Activated T-helper 17 cell treated with anti-CD3 and anti-CD28 coated beads, Interleukin-2, amount 50 U/mL, for 72 hours (primary cell): Measurements from ENCODE around the gene MYO5A. TPM values are rescaled to one million over a fixed set of nuclear protein-coding genes. Genes with fewer than 3 reads are reported as not detected.
"Not testable (repeated sequence)": the region's sequence is repeated elsewhere in the genome, so short reads cannot be mapped to it uniquely, and the experiment has no call there.

Source experiments
- ATAC-seq: fragments of 150-1000 bp; cut with Tn5 transposase; replicated peaks from 2 replicates; pipeline ENCODE4 v1.10.0; 2021; ENCODE audit warnings: mild to moderate bottlenecking, moderate library complexity
- H3K27ac Mint-ChIP-seq: one replicate; pipeline ENCODE4 v1.8.0; 2022; ENCODE audit warnings: mixed read lengths
- H3K27me3 Mint-ChIP-seq: one replicate; pipeline ENCODE4 v1.8.0; 2022; ENCODE audit warnings: mixed read lengths
- H3K36me3 Mint-ChIP-seq: one replicate; pipeline ENCODE4 v1.8.0; 2022; ENCODE audit warnings: low read depth, mild to moderate bottlenecking, mixed read lengths
- H3K4me1 Mint-ChIP-seq: one replicate; pipeline ENCODE4 v1.8.0; 2022; ENCODE audit warnings: mixed read lengths
- H3K4me3 Mint-ChIP-seq: one replicate; pipeline ENCODE4 v1.8.0; 2022; ENCODE audit warnings: mild to moderate bottlenecking, mixed read lengths
- H3K9me3 Mint-ChIP-seq: one replicate; pipeline ENCODE4 v1.8.0; 2022; ENCODE audit warnings: mixed read lengths
- total RNA-seq, 2 donors: library from RNA; stranded (reverse); gene quantifications; one replicate each; pipeline ENCODE4 v1.2.3, GENCODE V29; 2022

MYO5A gene
- total RNA-seq, 2 donors from 2014 or later = 33.1 to 59.3 TPM

DNA sequence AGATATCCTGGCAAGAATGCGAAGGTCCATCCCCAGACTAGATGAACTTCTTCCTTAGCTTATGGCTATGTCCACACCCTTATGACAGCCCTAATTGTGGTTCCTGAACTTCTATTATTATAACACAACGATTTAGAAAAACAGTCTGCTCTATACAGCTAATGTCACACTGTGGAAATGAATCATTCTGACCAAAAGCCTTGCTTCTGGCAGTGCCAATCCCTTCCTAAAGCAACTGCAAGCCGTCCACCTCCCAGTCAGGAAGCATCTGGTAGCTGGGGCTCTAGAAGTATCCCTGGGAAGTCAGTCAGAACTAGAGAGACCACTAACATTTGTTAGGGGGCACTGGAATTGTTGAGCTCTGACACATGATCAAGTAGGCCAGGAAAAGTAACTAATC lies 45.0 kb downstream of the MYO5A start:
- Mint-ChIP-seq H3K4me1 (peaks cover 67% of the 10 kb centered on the region), H3K27ac (peak overlapping the region; percentile 74), H3K36me3 (no peaks in the 10 kb centered on the region), H3K27me3 (no peaks in the 10 kb centered on the region), H3K4me3 (peak overlapping the region; percentile 61), H3K9me3 (no peaks in the 10 kb centered on the region)
- peak; percentile 86 for ATAC-seq

DNA sequence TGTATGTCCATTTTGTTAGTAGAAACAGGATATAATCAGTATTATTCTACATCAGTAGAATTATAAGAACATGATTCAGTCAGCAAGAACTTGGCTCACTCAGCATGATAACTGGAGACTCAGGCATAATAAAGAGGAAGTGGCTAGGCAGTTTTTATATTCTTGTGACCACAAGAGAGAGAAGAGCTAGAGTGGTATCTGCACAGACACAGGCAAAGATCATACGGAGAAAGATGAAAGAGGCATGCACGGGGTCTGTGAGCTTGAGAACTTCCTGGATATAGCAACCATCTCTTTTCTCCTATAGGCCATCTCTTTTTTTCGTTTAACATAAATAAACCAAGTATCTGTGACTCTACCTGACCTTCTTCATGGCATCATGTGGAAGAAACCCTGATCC lies 46.8 kb downstream of the MYO5A start:
- no peaks in the 10 kb centered on the region for H3K27me3 Mint-ChIP-seq
- H3K4me3 Mint-ChIP-seq = peak overlapping the region; percentile 61
- no peaks in the 10 kb centered on the region for H3K9me3 Mint-ChIP-seq
- no peaks in the 10 kb centered on the region for H3K36me3 Mint-ChIP-seq
- peak; percentile 83 for ATAC-seq
- peak overlapping the region; percentile 74 for H3K27ac Mint-ChIP-seq
- peaks cover 64% of the 10 kb centered on the region for H3K4me1 Mint-ChIP-seq

DNA sequence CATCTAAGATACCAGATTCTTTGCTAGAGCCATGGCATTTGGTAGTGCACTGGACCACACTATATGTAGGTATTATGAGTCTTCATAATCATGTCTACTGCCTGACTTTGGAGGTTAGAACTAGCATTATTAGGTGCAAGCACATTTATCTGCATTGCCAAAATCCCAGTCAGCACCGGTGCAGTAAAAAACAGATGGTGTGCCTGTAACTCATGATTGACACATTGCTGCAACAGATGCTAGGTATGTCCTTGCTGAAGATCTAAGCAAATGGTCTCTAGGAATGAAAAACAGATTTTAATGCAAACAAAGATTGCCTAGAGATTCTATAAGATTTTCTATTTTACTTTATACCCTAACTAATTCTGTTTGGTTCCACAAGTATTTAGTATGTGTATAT lies 47.7 kb downstream of the MYO5A start:
- Mint-ChIP-seq H3K27ac (peak overlapping the region; percentile 74), H3K9me3 (no peaks in the 10 kb centered on the region), H3K36me3 (no peaks in the 10 kb centered on the region), H3K4me1 (peaks cover 57% of the 10 kb centered on the region), H3K4me3 (peak overlapping the region; percentile 61), H3K27me3 (no peaks in the 10 kb centered on the region)
- no peak for ATAC-seq

DNA sequence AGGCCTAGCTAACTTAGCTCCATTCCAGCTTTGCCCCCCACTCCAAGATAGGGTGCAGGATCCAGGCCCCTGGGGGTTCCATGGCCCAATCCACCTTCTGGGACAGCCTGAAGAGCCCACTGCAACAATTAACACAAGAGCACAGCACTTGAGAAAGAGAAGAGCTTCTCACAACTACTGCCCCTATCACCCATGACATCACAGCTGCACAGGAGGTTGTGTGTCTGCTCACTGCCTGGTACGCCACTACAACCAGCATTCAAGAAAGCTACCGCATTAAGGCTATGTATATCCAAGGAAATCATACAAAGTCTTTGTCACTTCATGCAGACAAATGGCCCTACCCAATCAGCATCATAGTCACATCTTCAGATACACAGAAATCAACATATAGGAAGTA lies 62.0 kb downstream of the MYO5A start:
- H3K27me3 Mint-ChIP-seq = no peaks in the 10 kb centered on the region
- H3K4me1 Mint-ChIP-seq = peaks cover 37% of the 10 kb centered on the region
- H3K4me3 Mint-ChIP-seq = peak overlapping the region; percentile 84
- ATAC-seq = no peak
- peaks cover 10% of the 10 kb centered on the region for H3K9me3 Mint-ChIP-seq
- peak overlapping the region; percentile 94 for H3K27ac Mint-ChIP-seq
- no peaks in the 10 kb centered on the region for H3K36me3 Mint-ChIP-seq

DNA sequence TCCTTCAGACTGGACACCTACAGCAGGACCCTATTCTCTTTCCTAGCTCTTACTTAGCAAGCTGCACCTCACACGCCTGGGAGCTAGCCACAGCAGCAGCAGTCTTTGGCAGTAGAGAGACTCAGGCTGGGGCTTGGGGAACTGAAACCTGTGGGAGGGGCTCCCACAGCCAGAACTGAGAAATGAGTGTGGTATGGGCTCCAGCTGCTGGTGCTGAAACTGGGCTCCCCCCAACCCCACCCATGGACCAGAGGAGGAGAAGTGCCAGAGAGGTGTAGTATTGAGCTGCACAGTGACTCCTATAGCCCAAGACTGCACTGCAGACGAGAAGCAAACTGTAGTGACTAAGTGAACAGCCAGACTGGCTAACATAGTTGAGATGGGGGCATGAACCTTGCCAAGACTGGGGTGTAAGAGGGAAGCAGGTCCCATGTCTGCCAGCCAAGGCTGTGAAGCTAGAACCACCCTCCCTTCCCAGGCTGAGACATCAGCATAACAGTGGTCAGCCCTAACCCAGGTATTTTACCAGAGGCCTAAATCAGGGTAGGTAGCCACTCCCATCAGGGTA lies 62.5 kb downstream of the MYO5A start:
- Mint-ChIP-seq H3K36me3 (no peaks in the 10 kb centered on the region), H3K9me3 (peaks cover 10% of the 10 kb centered on the region), H3K4me3 (peak overlapping the region; percentile 84), H3K27me3 (no peaks in the 10 kb centered on the region), H3K27ac (peak overlapping the region; percentile 94), H3K4me1 (peaks cover 37% of the 10 kb centered on the region)
- peak; percentile 75 for ATAC-seq

DNA sequence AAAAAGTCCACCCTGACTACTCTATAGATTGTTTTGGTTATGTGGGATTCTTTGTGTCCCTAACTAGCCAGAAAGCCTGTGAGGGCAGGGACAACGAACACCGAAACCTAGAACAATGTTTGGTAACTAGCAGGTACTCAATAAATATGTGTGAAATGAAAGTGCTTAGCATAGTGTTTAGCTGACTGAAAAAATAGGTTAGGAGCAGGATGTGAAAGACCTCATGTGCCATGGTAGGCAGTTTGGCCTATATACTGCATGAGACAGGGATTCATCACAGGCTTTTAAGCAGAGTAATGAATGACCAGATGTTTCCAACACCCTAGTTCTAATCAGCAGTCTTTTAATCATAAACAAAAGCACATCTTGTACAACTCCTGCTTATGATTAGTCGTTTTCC lies 64.2 kb downstream of the MYO5A start:
- H3K27ac Mint-ChIP-seq = peak overlapping the region; percentile 94
- peaks cover 6% of the 10 kb centered on the region for H3K36me3 Mint-ChIP-seq
- H3K27me3 Mint-ChIP-seq = no peaks in the 10 kb centered on the region
- peak overlapping the region; percentile 84 for H3K4me3 Mint-ChIP-seq
- peaks cover 35% of the 10 kb centered on the region for H3K4me1 Mint-ChIP-seq
- H3K9me3 Mint-ChIP-seq = peaks cover 10% of the 10 kb centered on the region
- ATAC-seq = peak; percentile 86

DNA sequence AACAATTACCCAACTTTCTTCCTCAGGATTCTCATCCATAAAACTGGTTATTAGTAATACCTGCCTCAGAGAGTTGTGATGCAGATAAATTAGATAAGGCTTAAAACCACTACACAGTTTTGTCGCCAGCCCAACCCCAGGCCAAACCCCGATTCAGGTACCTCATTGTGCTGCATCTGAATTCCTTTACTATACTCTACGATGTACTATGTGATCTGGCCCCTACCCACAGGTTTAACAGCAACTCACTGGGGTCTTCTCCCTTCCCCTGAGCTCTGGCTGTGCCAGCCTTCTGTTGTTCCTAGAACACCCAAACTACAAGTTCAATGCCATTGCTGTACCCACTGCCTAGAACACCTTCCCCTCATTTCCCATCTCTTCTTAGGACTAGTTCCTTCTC lies 64.6 kb downstream of the MYO5A start:
- peaks cover 11% of the 10 kb centered on the region for H3K36me3 Mint-ChIP-seq
- H3K27me3 Mint-ChIP-seq = no peaks in the 10 kb centered on the region
- peak; percentile 18 for ATAC-seq
- peaks cover 33% of the 10 kb centered on the region for H3K4me1 Mint-ChIP-seq
- H3K27ac Mint-ChIP-seq = peak overlapping the region; percentile 94
- H3K9me3 Mint-ChIP-seq = peaks cover 10% of the 10 kb centered on the region
- H3K4me3 Mint-ChIP-seq = peak overlapping the region; percentile 84

DNA sequence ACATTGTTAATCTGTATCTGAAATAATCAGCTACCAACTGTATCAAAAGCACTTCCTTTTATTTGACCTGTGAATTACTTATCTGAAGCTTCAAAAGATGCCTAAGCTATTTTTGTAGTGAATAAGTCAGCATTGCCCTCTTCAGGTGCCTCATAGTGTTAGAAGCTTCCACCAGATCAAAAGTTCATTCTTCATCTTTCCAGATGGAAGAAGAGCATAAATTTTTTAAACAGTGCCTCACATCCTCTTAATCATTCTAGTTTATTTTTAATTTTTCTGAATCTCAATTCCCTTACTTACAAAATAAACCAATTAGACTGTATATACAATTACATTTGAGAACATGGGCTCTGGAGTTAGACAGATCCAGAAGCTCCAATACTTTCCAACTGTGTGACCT lies 65.0 kb downstream of the MYO5A start:
- H3K4me1 Mint-ChIP-seq = peaks cover 33% of the 10 kb centered on the region
- H3K27ac Mint-ChIP-seq = peak overlapping the region; percentile 94
- H3K9me3 Mint-ChIP-seq = peaks cover 10% of the 10 kb centered on the region
- no peak for ATAC-seq
- peaks cover 11% of the 10 kb centered on the region for H3K36me3 Mint-ChIP-seq
- H3K4me3 Mint-ChIP-seq = peak overlapping the region; percentile 84
- no peaks in the 10 kb centered on the region for H3K27me3 Mint-ChIP-seq

DNA sequence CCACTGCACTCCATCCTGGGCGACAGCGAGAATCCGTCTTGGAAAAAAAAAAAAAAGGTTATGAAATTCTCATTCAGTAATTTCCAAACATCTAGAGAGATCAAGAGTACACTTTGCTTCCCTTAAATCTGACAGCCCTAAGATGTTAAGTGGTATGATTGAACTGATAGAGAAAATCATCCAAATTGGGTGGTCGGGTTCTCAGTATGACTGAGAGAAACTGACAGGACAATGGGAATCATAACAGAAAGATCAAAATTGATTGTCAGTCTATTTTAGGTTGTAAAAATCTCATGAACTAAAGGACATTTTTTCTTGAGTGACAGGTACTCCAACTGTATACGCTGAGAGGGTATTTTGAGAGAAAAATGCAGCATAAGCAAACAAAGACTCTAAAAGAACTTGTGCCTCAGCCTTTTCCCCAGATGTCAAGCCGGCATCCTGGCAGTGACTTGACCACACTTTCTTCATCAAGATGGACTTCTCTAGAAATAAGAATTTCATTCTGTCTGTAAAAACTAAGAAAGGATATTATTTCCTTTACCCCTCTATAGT lies 65.8 kb downstream of the MYO5A start:
- H3K4me1 Mint-ChIP-seq = peaks cover 34% of the 10 kb centered on the region
- peak overlapping the region; percentile 27 for H3K4me3 Mint-ChIP-seq
- peaks cover 10% of the 10 kb centered on the region for H3K9me3 Mint-ChIP-seq
- ATAC-seq = no peak
- H3K27ac Mint-ChIP-seq = peak overlapping the region; percentile 52
- no peaks in the 10 kb centered on the region for H3K27me3 Mint-ChIP-seq
- peaks cover 11% of the 10 kb centered on the region for H3K36me3 Mint-ChIP-seq

DNA sequence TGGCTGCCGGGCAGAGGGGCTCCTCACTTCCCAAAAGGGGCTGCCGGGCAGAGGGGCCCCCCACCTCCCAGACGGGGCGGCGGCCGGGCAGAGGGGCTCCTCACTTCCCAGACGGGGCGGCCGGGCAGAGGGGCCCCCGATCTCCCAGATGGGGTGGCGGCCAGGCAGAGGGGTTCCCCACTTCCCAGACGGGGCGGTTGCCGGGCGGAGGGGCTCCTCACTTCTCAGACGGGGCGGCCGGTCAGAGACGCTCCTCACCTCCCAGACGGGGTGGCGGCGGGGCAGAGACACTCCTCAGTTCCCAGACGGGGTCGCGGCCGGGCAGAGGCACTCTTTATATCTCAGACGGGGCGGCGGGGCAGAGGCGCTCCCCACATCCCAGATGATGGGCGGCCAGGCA lies 69.0 kb downstream of the MYO5A start:
- ATAC-seq, H3K27me3 Mint-ChIP-seq, H3K27ac Mint-ChIP-seq, H3K9me3 Mint-ChIP-seq, H3K4me3 Mint-ChIP-seq: not testable (repeated sequence)
- peaks cover 11% of the 10 kb centered on the region for H3K36me3 Mint-ChIP-seq
- H3K4me1 Mint-ChIP-seq = peaks cover 28% of the 10 kb centered on the region

DNA sequence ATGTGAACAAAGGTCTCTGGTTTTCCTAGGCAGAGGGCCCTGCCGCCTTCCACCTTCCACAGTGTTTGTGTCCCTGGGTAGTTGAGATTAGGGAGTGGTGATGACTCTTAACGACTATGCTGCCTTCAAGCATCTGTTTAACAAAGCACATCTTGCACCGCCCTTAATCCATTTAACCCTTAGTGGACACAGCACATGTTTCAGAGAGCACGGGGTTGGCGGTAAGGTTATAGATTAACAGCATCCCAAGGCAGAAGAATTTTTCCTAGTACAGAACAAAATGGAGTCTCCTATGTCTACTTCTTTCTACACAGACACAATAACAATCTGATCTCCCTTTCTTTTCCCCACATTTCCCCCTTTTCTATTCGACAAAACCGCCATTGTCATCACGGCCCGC lies 69.4 kb downstream of the MYO5A start:
- not testable (repeated sequence) for H3K4me3 Mint-ChIP-seq, ATAC-seq, H3K27ac Mint-ChIP-seq, H3K27me3 Mint-ChIP-seq, H3K9me3 Mint-ChIP-seq
- Mint-ChIP-seq H3K36me3 (peaks cover 11% of the 10 kb centered on the region), H3K4me1 (peaks cover 28% of the 10 kb centered on the region)

DNA sequence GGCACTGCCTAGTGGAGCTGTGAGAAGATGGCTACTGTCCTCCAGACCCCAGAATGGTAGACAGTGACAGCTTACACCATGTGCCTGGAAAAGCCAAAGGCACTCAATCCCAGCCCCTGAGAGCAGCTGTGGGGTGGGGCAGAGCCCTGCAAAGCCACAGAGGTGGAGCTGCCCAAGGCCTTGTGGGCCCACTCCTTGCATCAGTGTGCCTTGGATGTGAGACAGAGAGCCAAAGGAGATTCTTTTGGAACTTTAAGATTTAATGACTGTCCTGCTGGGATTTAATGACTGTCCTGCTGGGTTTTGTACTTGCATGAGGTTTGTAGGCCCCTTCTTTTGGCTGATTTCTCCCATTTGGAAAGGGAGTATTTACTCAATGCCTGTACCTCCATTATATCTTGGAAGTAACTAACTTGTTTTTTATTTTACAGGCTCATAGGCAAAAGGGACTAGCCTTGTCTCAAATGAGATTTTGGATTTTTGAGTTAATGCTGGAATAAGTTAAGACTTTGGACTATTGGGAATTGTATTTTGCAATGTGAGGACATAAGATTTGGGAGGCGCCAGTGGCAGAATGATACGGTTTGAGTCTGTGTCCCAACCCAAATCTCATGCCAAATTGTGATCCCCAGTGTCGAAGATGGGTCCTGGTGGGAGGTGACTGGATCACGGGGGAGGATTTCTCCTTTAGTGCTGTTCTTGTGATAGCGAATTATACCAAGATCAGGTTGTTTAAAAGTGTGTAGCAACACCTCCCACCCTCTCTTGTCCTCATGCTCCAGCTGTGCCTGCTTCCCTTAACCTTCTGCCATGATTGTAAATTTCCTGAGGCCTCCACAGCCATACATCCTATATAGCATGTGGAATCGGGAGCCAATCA lies 80.4 kb downstream of the MYO5A start:
- Mint-ChIP-seq H3K9me3 (no peaks in the 10 kb centered on the region), H3K27me3 (no peaks in the 10 kb centered on the region), H3K27ac (peak overlapping the region; percentile 14), H3K36me3 (no peaks in the 10 kb centered on the region), H3K4me3 (no peak overlapping the region), H3K4me1 (peaks cover 30% of the 10 kb centered on the region)
- ATAC-seq = no peak

DNA sequence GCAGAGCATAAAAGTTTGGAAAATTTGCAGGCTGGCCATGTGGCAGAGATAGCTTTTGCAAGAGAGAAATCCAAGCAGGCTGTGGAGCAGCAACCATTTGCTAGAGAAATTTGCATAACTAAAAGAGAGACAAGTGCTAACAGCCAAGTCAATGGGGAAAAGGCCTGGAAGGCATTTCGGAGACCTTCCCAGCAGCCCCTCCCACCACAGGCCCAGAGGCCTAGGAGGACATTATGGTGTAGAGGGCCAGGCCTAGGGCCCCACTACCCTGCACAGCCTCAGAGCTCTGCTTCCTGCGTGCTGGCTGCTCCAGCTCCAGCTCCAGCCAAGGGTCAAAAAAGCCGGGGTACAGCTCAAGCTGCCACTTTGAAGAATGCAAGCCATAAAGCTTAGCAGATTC lies 82.7 kb downstream of the MYO5A start:
- ATAC-seq = no peak
- H3K27me3 Mint-ChIP-seq = no peaks in the 10 kb centered on the region
- H3K27ac Mint-ChIP-seq = no peak overlapping the region
- H3K4me1 Mint-ChIP-seq = peaks cover 32% of the 10 kb centered on the region
- no peaks in the 10 kb centered on the region for H3K36me3 Mint-ChIP-seq
- H3K9me3 Mint-ChIP-seq = no peaks in the 10 kb centered on the region
- no peak overlapping the region for H3K4me3 Mint-ChIP-seq

DNA sequence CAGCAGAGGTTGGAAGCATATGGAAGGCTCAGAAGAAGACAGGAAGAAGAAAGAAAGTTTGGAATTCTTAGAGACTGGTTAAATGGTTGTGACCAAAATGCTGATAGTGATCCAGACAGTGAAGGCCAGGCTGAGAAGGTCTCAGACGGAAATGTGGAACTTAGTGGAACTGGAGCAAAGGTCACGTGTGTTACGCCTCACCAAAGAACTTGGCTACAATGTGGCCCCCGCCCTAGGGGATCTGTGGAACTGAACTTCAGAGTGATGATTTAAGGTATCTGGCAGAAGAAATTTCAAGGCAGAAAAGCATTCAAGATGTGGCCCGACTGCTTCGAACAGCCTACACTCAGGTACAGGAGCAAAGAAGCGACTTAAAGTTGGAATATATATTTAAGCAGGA lies 83.1 kb downstream of the MYO5A start:
- Mint-ChIP-seq H3K27ac (no peak overlapping the region), H3K36me3 (no peaks in the 10 kb centered on the region), H3K27me3 (no peaks in the 10 kb centered on the region), H3K4me3 (no peak overlapping the region), H3K4me1 (peaks cover 34% of the 10 kb centered on the region), H3K9me3 (no peaks in the 10 kb centered on the region)
- ATAC-seq = no peak

DNA sequence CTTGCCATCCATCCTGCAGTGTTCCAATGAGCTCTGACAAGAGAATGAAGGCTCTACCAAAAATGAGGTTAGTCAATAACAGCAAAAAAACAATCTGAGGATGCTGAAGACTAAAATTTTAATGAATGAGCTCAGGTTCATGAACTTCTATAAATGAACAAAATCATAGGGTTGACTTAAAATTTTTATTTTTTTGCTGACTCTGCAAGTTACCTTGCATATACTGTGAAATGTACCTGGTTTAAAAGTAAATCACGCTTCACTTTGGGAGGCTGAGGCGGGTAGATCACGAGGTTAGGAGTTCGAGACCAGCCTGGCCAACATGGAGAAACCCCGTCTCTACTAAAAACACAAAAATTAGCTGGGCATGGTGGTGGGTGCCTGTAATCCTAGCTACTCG lies 85.5 kb downstream of the MYO5A start:
- not testable (repeated sequence) for H3K27ac Mint-ChIP-seq, H3K9me3 Mint-ChIP-seq, H3K36me3 Mint-ChIP-seq, ATAC-seq, H3K4me3 Mint-ChIP-seq, H3K27me3 Mint-ChIP-seq
- H3K4me1 Mint-ChIP-seq = peaks cover 50% of the 10 kb centered on the region
